Loucy (cell line): ENCODE data around the gene KIF16B.

Source experiments
- EZH2phosphoT487 ChIP-seq: fragments of 200-600 bp; IDR thresholded peaks from 2 replicates; pipeline ENCODE4 v1.6.1; 2018; ENCODE audit warnings: antibody characterized with exemption, mild to moderate bottlenecking, moderate library complexity, borderline replicate concordance
- TF ChIP-seq, protein P1 (sequence below): fragments of 200-600 bp; sonication (generic); conservative IDR thresholded peaks from 2 replicates; pipeline ENCODE4 v1.5.1; 2014; ENCODE audit warnings: mild to moderate bottlenecking, antibody characterized with exemption, low read length

- TF ChIP-seq, protein P1, sequence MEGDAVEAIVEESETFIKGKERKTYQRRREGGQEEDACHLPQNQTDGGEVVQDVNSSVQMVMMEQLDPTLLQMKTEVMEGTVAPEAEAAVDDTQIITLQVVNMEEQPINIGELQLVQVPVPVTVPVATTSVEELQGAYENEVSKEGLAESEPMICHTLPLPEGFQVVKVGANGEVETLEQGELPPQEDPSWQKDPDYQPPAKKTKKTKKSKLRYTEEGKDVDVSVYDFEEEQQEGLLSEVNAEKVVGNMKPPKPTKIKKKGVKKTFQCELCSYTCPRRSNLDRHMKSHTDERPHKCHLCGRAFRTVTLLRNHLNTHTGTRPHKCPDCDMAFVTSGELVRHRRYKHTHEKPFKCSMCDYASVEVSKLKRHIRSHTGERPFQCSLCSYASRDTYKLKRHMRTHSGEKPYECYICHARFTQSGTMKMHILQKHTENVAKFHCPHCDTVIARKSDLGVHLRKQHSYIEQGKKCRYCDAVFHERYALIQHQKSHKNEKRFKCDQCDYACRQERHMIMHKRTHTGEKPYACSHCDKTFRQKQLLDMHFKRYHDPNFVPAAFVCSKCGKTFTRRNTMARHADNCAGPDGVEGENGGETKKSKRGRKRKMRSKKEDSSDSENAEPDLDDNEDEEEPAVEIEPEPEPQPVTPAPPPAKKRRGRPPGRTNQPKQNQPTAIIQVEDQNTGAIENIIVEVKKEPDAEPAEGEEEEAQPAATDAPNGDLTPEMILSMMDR = no peak
- no peak for TF ChIP-seq EZH2phosphoT487
These were observed 157.9 kb downstream of the KIF16B start for GRCh38 chr20:16415071-16416053.
